OCI-LY7 (cell line): ENCODE measurements around the gene PRR33. TPM values are rescaled to one million over a fixed set of nuclear protein-coding genes. Genes with fewer than 3 reads are reported as not detected.

ENCODE experiments used
- BruUV-seq: library from RNA; stranded (reverse); fragments of 400-500 nt; replicated peaks from 2 replicates; lab custom pipeline; 2021; lab: Mats Ljungman, UMichigan
- CTCF ChIA-PET: fragments of 300-600 bp; sonication (Branson Sonifier 250); formaldehyde crosslinking; loops from one replicate; lab custom pipeline; 2022; ENCODE audit warnings: antibody characterized with exemption; ENCODE audit not compliant: unreplicated experiment; lab: Charles Lee
- POLR2A ChIA-PET: fragments of 300-600 bp; sonication (Branson Sonifier 250); formaldehyde crosslinking; loops from one replicate; lab custom pipeline; 2022; ENCODE audit warnings: antibody characterized with exemption; lab: Charles Lee
- DNase-seq: peaks from one replicate; pipeline ENCODE4 v3.0.0-alpha.2; 2015; ENCODE audit warnings: low spot score
- H2AFZ ChIP-seq: fragments of 200-600 bp; sonication (generic), shearing (Covaris generic); 2 replicates; pipeline ENCODE4 v1.6.1; 2014; ENCODE audit warnings: mild to moderate bottlenecking, antibody characterized with exemption, low read length, moderate library complexity
- H3K27ac ChIP-seq: fragments of 200-600 bp; sonication (generic); 2 replicates; pipeline ENCODE4 v1.5.1; 2014; ENCODE audit warnings: mixed run types, low read depth, mild to moderate bottlenecking, moderate library complexity, low read length, inconsistent platforms; ENCODE audit not compliant: poor library complexity, severe bottlenecking
- H3K36me3 ChIP-seq: fragments of 200-600 bp; sonication (generic); 2 replicates; pipeline ENCODE4 v1.6.1; 2014; ENCODE audit warnings: mild to moderate bottlenecking, antibody characterized with exemption, low read length, moderate library complexity, mixed read lengths; ENCODE audit not compliant: insufficient read depth
- H3K4me1 ChIP-seq: fragments of 200-600 bp; sonication (generic); 2 replicates; pipeline ENCODE4 v1.5.1; 2014; ENCODE audit warnings: mild to moderate bottlenecking, low read length; ENCODE audit not compliant: insufficient read depth, poor library complexity, severe bottlenecking
- H3K4me2 ChIP-seq: fragments of 200-600 bp; sonication (generic); 2 replicates; pipeline ENCODE4 v1.6.1; 2014; ENCODE audit warnings: mild to moderate bottlenecking, low read length
- H3K4me3 ChIP-seq: fragments of 200-600 bp; sonication (generic); 2 replicates; pipeline ENCODE4 v1.5.1; 2014; ENCODE audit warnings: mild to moderate bottlenecking, low read depth, low read length; ENCODE audit not compliant: poor library complexity, severe bottlenecking
- H3K79me2 ChIP-seq: fragments of 200-600 bp; sonication (generic); 2 replicates; pipeline ENCODE4 v1.6.1; 2016; ENCODE audit warnings: low read depth, mild to moderate bottlenecking, low read length, moderate library complexity, mixed read lengths; ENCODE audit not compliant: insufficient read depth
- H3K9me2 ChIP-seq: fragments of 200-600 bp; sonication (generic); 2 replicates; pipeline ENCODE4 v1.6.1; 2016; ENCODE audit warnings: mild to moderate bottlenecking, low read length, mixed read lengths; ENCODE audit not compliant: insufficient read depth
- H3K9me3 ChIP-seq: fragments of 200-600 bp; sonication (generic); 2 replicates; pipeline ENCODE4 v1.6.1; 2014; ENCODE audit warnings: mild to moderate bottlenecking, mixed run types, low read length, mixed read lengths
- H4K20me1 ChIP-seq: fragments of 200-600 bp; sonication (generic); 2 replicates; pipeline ENCODE4 v1.6.1; 2014; ENCODE audit warnings: mild to moderate bottlenecking, antibody characterized with exemption, low read length, moderate library complexity, mixed read lengths; ENCODE audit not compliant: insufficient read depth
- CTCF ChIP-seq: fragments of 200-600 bp; sonication (generic); conservative IDR thresholded peaks from 2 replicates; pipeline ENCODE4 v1.5.1; 2014; ENCODE audit warnings: mild to moderate bottlenecking, antibody characterized with exemption, low read length, moderate library complexity, mixed read lengths
- EZH2phosphoT487 ChIP-seq: fragments of 200-600 bp; sonication (generic); IDR thresholded peaks from 2 replicates; pipeline ENCODE4 v1.6.1; 2018; ENCODE audit warnings: low read depth, borderline replicate concordance, mild to moderate bottlenecking, mixed run types, antibody characterized with exemption, low read length, moderate library complexity, mixed read lengths
- intact Hi-C: fragments of 100-400 bp; cut with micrococcal nuclease; formaldehyde crosslinking; loops from one replicate; pipeline ENCODE4 v1.10.0; 2022; ENCODE audit not compliant: unreplicated experiment
- total RNA-seq, 2 experiments: library from RNA; depleted of rRNA in 1 of 2; stranded (reverse); fragments of >200 nt in 1 of 2; shearing (Covaris generic) in 1 of 2; gene quantifications; 2 replicates each; pipeline ENCODE4 v1.2.3, GENCODE V29; 2014 to 2022

PRR33 gene
- total RNA-seq, 2 experiments from 2014 or later: not detected

DNA sequence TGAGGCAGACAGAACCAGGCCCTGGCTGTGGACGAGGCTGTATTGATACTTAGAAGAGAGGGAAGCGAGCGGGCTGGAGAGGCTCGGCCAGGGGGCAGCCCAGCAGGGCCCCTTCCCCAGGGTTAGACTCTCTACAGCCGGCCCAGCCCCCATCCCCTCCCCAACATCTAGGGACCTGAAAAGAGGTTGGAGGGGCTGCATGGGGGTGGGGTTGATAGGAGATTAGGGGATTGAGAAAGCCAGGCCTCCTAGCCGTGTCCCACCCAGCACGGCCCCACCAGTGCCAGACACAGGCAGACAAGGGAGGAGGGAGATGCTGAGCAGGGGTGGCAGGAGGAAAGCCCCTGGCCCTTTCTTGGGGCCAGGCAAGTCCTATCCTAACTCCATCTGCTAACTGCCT, 33.1 kb downstream of the PRR33 start:
- Histone ChIP-seq H2AFZ (no peak overlapping the region), H3K9me3 (no peaks in the 10 kb centered on the region), H3K9me2 (no peaks in the 10 kb centered on the region), H3K79me2 (peaks cover 23% of the 10 kb centered on the region), H4K20me1 (peaks cover 10% of the 10 kb centered on the region), H3K27ac (no peak overlapping the region), H3K4me1 (peaks cover 20% of the 10 kb centered on the region), H3K4me2 (no peak overlapping the region), H3K36me3 (peaks cover 4% of the 10 kb centered on the region; the same call in 1 of the 2 replicates), H3K4me3 (no peak overlapping the region)
- intact Hi-C loops: no loop called here
- CTCF ChIA-PET: no interaction called here
- TF ChIP-seq EZH2phosphoT487 (no peak), CTCF (no peak)
- no TSS peak for BruUV-seq
- POLR2A ChIA-PET: no interaction called here
- no peak for DNase-seq

- Histone ChIP-seq H3K4me2 (no peak overlapping the region), H3K4me1 (peaks cover 20% of the 10 kb centered on the region), H3K79me2 (peaks cover 27% of the 10 kb centered on the region), H3K9me3 (no peaks in the 10 kb centered on the region), H3K4me3 (no peak overlapping the region), H3K9me2 (no peaks in the 10 kb centered on the region), H2AFZ (no peak overlapping the region), H3K27ac (no peak overlapping the region), H3K36me3 (peaks cover 4% of the 10 kb centered on the region; the same call in 1 of the 2 replicates), H4K20me1 (peaks cover 10% of the 10 kb centered on the region)
- CTCF ChIA-PET: no interaction called here
- POLR2A ChIA-PET: no interaction called here
- TF ChIP-seq EZH2phosphoT487 (no peak), CTCF (no peak)
- no TSS peak for BruUV-seq
- no peak for DNase-seq
- intact Hi-C loops: no loop called here
Measured at GRCh38 chr11:1858154-1858553, 33.5 kb downstream of the PRR33 start.

DNA sequence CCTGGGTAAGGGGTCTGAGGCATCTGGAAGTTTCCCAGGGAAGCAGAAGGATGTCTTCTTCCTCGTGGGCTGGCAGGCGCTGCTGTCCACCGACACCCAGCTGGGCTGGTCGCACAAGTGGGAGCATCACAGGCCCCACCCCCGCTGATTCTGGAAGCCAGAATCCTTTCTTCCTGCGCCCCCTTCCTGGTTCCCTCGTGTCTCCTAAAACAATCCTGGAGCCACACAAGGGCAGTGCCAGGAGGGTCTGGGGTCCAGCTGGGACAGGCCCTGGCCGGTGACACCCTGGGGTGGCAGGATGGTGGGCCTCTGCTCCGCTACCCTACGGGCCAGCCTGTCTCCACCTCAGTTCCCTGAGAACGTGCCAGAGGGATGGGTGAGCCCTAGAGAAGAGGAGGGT, 34.6 kb downstream of the PRR33 start:
- POLR2A ChIA-PET: interaction anchor here (0.7 kb wide), 1 partner anchor 55 kb away, joined by 3 read pairs; no protein-coding TSS in a partner anchor
- intact Hi-C loops: no loop called here

More for the DNA sequence above, 34.6 kb downstream of the PRR33 start:
- H3K4me1 ChIP-seq: peaks cover 26% of the 10 kb centered on the region
- peaks cover 4% of the 10 kb centered on the region; the same call in 1 of the 2 replicates for H3K36me3 ChIP-seq
- peaks cover 10% of the 10 kb centered on the region for H4K20me1 ChIP-seq
- H3K27ac ChIP-seq: no peak overlapping the region
- no peak overlapping the region for H3K4me2 ChIP-seq
- CTCF ChIA-PET: no interaction called here
- H2AFZ ChIP-seq: no peak overlapping the region
- peaks cover 29% of the 10 kb centered on the region for H3K79me2 ChIP-seq
- no TSS peak for BruUV-seq
- TF ChIP-seq EZH2phosphoT487 (no peak), CTCF (no peak)
- no peaks in the 10 kb centered on the region for H3K9me3 ChIP-seq
- no peaks in the 10 kb centered on the region for H3K9me2 ChIP-seq
- no peak overlapping the region for H3K4me3 ChIP-seq
- no peak for DNase-seq
